Esophagus (tissue), 2 donors: ENCODE measurements around the gene NOXRED1. TPM values are rescaled to one million over a fixed set of nuclear protein-coding genes. Genes with fewer than 3 reads are reported as not detected.

Experiments
- H3K27ac ChIP-seq, 2 donors: one replicate each; pipeline ENCODE4 v1.5.1; 2013; ENCODE audit warnings: low read depth in 2 of 2, mild to moderate bottlenecking in 2 of 2, inconsistent platforms in 1 of 2, low read length in 1 of 2, moderate library complexity in 1 of 2
- H3K27me3 ChIP-seq, 2 donors: one replicate each; pipeline ENCODE4 v1.6.1; 2013; ENCODE audit warnings: low read length in 2 of 2, control low read depth in 1 of 2, mild to moderate bottlenecking in 1 of 2; ENCODE audit not compliant: insufficient read depth in 2 of 2, control insufficient read depth in 1 of 2
- H3K36me3 ChIP-seq, 2 donors: one replicate each; pipeline ENCODE4 v1.6.1; 2013; ENCODE audit warnings: low read length in 1 of 2; ENCODE audit not compliant: control insufficient read depth in 2 of 2, insufficient read depth in 2 of 2
- H3K4me1 ChIP-seq, 2 donors: one replicate each; pipeline ENCODE4 v1.6.1; 2013; ENCODE audit warnings: low read length in 1 of 2; ENCODE audit not compliant: control insufficient read depth in 2 of 2, insufficient read depth in 2 of 2
- H3K4me3 ChIP-seq, 2 donors: one replicate each; pipeline ENCODE4 v1.5.1; 2013; ENCODE audit warnings: low read length in 2 of 2, mild to moderate bottlenecking in 2 of 2, low read depth in 1 of 2, moderate library complexity in 1 of 2
- H3K9me3 ChIP-seq, 2 donors: one replicate each; pipeline ENCODE4 v1.6.1; 2013; ENCODE audit warnings: mild to moderate bottlenecking in 2 of 2, low read depth in 1 of 2, low read length in 1 of 2, moderate library complexity in 1 of 2; ENCODE audit not compliant: control insufficient read depth in 2 of 2, insufficient read depth in 1 of 2
- WGBS, 2 donors: extraction: QIAGEN DNeasy Blood & Tissue Kit; methylation state at CpG; one replicate each; pipeline ENCODE4 v1.1.7; 2013; 5-methylcytosine and 5-hydroxymethylcytosine counted together
- polyA plus RNA-seq, 2 donors: library from polyadenylated mRNA; stranded (reverse); fragments of 200-250 nt; gene quantifications; one replicate each; pipeline ENCODE4 v1.2.3, GENCODE V29; 2013
- donor health status: healthy with polysubstance abuse.
- donor health status: Bipolar disorder and iron deficiency.

The NOXRED1 gene
- polyA plus RNA-seq, 2 donors, result 0.09 to 0.22 TPM

DNA sequence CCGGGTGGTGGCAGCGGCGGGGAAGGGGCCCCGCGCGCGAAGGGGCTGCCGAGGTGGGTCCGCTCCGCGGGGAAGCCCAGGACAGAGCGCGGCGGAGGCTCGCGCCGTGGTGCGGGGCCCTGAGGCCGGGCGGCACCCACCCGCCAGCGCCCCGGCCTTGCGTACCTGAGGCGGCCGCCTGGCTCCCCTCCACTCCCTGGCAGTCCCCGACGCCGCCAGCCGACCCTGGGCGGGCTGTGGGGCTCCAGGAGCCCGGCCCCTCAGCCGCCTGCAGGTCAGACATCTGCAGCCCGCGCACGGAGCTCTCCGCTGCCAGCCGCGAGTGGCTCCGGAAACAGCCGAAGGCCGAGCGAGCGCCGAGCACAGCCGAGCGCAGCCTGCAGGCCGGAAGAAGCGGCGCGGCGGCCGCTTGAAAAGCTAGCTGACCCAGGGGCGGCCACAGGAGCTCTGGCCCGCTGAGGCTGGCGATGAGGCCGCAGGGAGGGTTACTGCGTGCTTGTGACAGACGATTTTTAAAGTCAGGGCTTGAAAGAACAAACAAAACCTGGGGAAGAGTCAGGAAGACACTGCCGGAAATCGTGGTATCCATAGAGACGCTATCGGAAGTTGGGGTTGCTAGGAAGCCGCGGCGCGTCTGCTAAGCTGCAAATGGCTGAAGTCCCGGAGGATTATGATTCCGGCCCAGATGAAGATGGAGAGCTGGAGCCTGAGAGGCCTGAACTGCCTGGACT is 46.4 kb downstream of the NOXRED1 start, which contains the start of the genes SAMD15 and TMED8:
Gene SAMD15, plus strand, starts transcription at position 609 of the 731 bp plus-strand sequence. Its CDS starts 40 bp downstream, at position 649.
Gene TMED8, minus strand, starts transcription at position 324 of the 731 bp plus-strand sequence. Its CDS starts 41 bp downstream, at position 283.
- peaks cover 2 to 3% of the 10 kb centered on the region in 2 donors for H3K4me1 ChIP-seq
- H3K4me3 ChIP-seq, result peak within 1 kb of the TSS; percentile 83 to 90
- peak within 1 kb of the TSS; percentile 82 to 86 for H3K27ac ChIP-seq
- 0% methylated on average over 52 to 69 of the region's 69 CpGs for WGBS, 2 donors
- no peaks in the 10 kb centered on the region for H3K36me3 ChIP-seq
- no peaks in the 10 kb centered on the region for H3K27me3 ChIP-seq
- H3K9me3 ChIP-seq, result no peaks in the 10 kb centered on the region

DNA sequence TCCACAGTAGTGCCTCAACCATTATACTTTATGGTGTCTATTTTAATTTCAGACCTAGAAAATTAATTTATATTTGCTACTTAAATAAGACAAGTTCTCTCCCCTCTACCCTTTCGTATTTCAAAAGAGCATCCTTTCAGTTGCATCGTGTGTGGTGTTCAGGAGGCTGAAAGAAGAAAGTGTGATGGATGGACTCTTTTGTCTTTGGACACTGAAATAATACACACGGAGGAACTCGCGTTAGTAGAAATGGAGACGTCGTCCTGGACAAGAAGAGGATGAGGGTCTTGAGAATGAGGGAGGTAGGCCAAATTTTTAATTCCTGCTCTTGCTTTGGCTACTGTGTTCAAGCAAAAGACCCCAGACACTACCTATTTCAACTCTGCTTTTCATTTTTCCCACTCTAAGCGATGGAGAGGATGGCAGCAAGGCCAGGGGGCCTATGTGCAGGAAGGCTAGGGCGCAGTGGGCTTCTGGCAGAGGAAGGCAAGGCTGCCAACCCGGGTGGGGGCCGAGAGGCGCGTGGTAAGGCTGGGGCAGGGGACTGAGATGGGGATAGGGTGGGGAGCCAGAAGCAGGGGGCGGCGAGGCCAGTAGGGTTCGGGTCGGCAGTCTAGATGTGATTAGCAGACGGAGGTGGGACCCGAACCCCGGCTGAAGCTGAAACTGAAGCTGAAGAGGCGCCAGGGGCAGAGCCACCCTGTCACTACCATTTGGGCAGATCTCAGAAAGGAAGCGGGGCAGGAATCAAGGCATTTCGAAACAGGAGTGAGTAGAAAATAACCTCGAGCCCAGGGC is 47.2 kb downstream of the NOXRED1 start:
- WGBS, 2 donors, result 9 to 14% methylated on average over 24 of the region's 24 CpGs
- peaks cover 2 to 3% of the 10 kb centered on the region in 2 donors for H3K4me1 ChIP-seq
- H3K27ac ChIP-seq, result peak overlapping the region; percentile 82 to 86
- peak overlapping the region; percentile 83 to 90 for H3K4me3 ChIP-seq
- no peaks in the 10 kb centered on the region for H3K27me3 ChIP-seq
- H3K36me3 ChIP-seq, result no peaks in the 10 kb centered on the region
- H3K9me3 ChIP-seq, result no peaks in the 10 kb centered on the region

DNA sequence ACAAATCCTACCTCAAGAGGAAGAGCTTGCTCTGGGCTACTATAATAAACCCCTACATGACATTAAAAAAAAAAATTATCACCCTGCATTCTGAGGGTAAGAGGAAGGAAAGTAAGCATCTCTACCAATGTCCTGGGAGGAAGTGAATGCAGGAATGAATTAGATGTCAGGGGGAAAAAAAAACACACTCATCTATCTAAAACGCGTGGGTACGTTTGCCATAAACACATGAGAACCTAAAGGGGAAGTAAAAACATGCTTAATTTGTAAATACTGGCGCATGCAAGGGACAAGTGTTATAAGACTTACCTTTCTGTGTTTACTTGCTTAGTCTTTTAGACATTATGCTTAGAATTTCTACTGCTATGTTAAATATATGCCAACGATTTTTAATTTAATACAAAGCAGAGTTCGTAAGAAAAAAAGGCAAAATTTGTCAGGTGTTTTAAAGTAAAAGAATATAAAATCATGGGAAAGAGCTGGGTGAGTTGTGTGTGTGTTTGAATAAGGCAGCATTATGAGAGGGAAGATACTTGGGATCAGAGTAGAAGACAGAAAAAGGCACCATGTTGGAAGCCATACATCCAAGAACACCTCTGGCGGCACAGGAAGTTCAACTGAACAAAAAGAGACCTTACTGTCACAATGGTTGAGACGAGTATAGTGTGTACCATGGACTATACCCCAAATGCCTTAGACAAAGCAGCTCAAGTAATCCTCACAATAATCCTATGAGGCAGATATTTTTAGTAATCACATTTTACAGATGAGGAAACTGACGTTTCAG is 48.0 kb downstream of the NOXRED1 start:
- Histone ChIP-seq H3K36me3 (no peaks in the 10 kb centered on the region), H3K27ac (no peak overlapping the region), H3K27me3 (no peaks in the 10 kb centered on the region), H3K9me3 (no peaks in the 10 kb centered on the region), H3K4me3 (peak overlapping the region in 1 of 2 donors; percentile 14), H3K4me1 (peaks cover 2 to 3% of the 10 kb centered on the region in 2 donors)
- WGBS, 2 donors, result 81 to 82% methylated on average over 9 of the region's 9 CpGs

DNA sequence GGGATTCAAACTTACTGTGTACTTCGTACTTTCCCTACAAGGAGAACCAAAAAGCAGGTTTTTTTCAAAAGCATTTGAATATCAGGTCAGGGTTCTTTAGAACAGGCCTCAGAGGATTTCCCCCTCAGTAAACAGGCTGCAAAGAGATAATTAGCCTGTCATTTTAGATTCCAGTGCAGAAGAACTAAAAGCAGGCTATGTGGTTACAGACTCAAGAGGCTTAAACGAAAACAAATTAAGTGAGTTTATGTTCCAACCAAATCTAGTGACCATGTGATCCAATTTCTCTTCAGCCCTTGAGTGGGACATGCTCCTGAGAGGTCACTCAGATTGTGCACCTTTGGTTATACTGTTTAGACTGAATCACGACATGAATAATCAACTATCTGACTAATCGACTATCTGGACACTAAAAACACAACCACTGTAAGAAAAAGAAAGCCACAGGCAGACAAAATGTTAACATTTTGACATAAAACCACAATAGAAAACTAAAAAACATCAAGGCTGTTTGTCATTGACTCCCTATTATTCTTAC is 51.0 kb downstream of the NOXRED1 start:
- 49 to 66% methylated on average over 4 of the region's 4 CpGs for WGBS, 2 donors
- no peaks in the 10 kb centered on the region for H3K9me3 ChIP-seq
- no peaks in the 10 kb centered on the region for H3K36me3 ChIP-seq
- no peaks in the 10 kb centered on the region for H3K27me3 ChIP-seq
- peaks cover 2 to 3% of the 10 kb centered on the region in 2 donors for H3K4me1 ChIP-seq
- H3K4me3 ChIP-seq, result no peak overlapping the region
- no peak overlapping the region for H3K27ac ChIP-seq

DNA sequence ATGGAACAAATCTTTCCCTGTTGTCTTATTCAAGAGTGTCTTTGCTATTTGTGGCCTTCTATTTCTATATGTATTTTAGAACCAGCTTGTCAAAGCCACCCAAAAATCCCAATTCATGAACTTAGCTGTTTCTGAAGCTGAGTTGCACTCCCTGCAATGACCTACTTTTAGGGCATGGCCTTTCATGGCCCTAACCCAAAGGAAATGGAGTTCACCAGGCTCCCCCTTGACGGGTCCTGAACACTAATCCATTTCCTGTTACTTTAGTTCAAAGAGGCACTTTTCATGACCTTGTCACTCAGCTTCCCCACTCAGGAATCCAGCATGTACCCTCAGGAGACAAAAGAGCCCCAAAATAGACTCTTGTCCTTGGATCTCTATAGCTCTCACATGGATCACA is 54.0 kb downstream of the NOXRED1 start:
- H3K36me3 ChIP-seq, result no peaks in the 10 kb centered on the region
- no peak overlapping the region for H3K27ac ChIP-seq
- WGBS, 2 donors, result 66 to 67% methylated on average over 1 of the region's 1 CpG
- H3K4me3 ChIP-seq, result no peak overlapping the region
- H3K4me1 ChIP-seq, result no peaks in the 10 kb centered on the region
- H3K27me3 ChIP-seq, result no peaks in the 10 kb centered on the region
- H3K9me3 ChIP-seq, result no peaks in the 10 kb centered on the region

DNA sequence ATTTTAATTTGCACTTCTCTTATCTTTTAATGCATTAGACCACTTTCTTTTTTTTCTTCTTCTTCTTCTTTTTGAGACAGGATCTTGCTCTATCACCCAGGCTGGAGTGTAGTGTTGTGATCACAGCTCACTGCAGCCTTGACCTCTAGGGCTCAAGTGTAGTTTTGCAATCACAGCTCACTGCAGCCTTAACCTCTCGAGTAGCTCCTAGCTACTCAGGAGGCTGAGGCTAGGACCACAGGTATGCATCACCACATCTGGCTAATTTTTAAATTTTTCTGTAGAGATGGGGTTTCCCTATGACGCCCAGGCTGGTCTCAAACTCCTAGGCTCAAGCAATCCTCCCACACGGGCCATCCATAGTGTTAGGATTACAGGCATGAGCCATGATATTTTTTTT is 59.2 kb downstream of the NOXRED1 start:
- Histone ChIP-seq H3K27me3 (no peaks in the 10 kb centered on the region), H3K4me3 (no peak overlapping the region), H3K27ac (no peak overlapping the region), H3K36me3 (no peaks in the 10 kb centered on the region), H3K9me3 (no peaks in the 10 kb centered on the region), H3K4me1 (no peaks in the 10 kb centered on the region)
- 78 to 92% methylated on average over 3 of the region's 3 CpGs for whole genome bisulfite sequencing, 2 donors

DNA sequence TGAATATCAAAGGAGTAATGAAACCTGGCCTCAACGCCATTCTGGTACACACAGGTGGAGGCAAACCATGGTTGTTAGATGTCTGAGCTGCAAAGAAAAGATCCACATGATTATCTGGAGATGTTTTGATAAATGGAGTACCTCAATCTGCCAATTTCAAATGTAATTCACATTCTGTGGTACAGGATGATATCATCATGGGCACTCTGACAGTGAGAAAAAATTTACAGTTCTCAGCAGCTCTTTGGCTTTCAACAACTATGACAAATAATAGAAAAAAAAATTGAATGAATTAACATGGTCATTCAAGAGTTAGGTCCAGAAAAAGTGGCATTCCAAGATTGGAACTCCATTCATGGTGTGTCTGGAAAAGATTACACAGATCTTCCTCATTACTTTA is 63.7 kb downstream of the NOXRED1 start:
- no peaks in the 10 kb centered on the region for H3K4me1 ChIP-seq
- no peaks in the 10 kb centered on the region for H3K36me3 ChIP-seq
- H3K9me3 ChIP-seq, result no peaks in the 10 kb centered on the region
- no peak overlapping the region for H3K4me3 ChIP-seq
- no peaks in the 10 kb centered on the region for H3K27me3 ChIP-seq
- H3K27ac ChIP-seq, result no peak overlapping the region
- 85 to 94% methylated on average over 1 of the region's 1 CpG for WGBS, 2 donors

DNA sequence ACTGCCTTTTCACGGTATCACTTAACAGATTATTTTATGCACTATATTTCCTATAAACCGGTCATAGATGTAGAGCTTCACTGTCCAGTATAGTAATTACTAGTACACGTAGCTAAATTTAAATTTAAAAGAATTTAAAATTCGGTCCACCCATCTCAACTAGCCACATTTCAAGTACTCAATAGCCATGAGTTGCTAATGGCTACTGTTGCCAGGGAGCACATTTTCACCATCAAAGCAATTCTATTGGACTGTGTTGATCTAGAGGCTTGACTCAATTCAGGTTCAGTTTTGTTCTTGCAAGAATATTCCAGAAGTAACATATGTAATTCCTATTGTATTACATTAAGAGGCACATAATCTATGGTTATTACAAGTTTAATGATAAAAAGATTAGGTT is 66.4 kb downstream of the NOXRED1 start:
- H3K36me3 ChIP-seq, result no peaks in the 10 kb centered on the region
- H3K27me3 ChIP-seq, result no peaks in the 10 kb centered on the region
- WGBS, 2 donors, result 94 to 96% methylated on average over 4 of the region's 4 CpGs
- no peak overlapping the region for H3K27ac ChIP-seq
- no peaks in the 10 kb centered on the region for H3K4me1 ChIP-seq
- H3K4me3 ChIP-seq, result no peak overlapping the region
- H3K9me3 ChIP-seq, result no peaks in the 10 kb centered on the region

DNA sequence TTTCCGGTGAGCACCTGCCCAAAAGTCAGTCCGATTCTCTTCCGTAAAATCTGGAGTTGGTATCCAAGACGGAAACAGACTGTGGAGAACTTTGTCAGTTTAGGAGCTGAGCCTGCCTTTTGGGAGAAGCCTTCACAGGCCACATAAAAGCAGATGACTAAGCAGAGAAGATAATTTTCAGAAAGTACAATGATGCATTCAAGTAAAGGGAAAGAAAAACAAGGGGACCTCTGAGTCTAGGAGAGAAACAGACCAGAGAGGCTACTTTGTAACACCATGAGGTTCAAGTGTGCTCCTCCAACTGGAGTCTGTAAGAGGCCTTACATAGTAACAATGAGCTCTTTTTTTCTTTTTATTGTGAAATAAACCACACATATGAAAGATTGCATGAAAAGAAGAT is 67.5 kb downstream of the NOXRED1 start:
- H3K27ac ChIP-seq, result no peak overlapping the region
- H3K9me3 ChIP-seq, result no peaks in the 10 kb centered on the region
- H3K27me3 ChIP-seq, result no peaks in the 10 kb centered on the region
- no peak overlapping the region for H3K4me3 ChIP-seq
- WGBS, 2 donors, result 96 to 97% methylated on average over 4 of the region's 4 CpGs
- H3K4me1 ChIP-seq, result no peaks in the 10 kb centered on the region
- no peaks in the 10 kb centered on the region for H3K36me3 ChIP-seq
